ENCODE results near the gene RAB3C.

GRCh38 chr5:58622936-58623871, 40.3 kb downstream of the RAB3C start:
- TF ChIP-seq, protein P1, sequence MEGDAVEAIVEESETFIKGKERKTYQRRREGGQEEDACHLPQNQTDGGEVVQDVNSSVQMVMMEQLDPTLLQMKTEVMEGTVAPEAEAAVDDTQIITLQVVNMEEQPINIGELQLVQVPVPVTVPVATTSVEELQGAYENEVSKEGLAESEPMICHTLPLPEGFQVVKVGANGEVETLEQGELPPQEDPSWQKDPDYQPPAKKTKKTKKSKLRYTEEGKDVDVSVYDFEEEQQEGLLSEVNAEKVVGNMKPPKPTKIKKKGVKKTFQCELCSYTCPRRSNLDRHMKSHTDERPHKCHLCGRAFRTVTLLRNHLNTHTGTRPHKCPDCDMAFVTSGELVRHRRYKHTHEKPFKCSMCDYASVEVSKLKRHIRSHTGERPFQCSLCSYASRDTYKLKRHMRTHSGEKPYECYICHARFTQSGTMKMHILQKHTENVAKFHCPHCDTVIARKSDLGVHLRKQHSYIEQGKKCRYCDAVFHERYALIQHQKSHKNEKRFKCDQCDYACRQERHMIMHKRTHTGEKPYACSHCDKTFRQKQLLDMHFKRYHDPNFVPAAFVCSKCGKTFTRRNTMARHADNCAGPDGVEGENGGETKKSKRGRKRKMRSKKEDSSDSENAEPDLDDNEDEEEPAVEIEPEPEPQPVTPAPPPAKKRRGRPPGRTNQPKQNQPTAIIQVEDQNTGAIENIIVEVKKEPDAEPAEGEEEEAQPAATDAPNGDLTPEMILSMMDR (conservative IDR thresholded peaks at IDR 0.05 in 1 of 2, IDR thresholded peaks at IDR 0.05 in 1 of 2; ENCODE audit: extremely low read depth in 1 of 2, insufficient read depth in 1 of 2, low read depth in 1 of 2, low read length in 2 of 2): no peak
- TF ChIP-seq EZH2 (IDR thresholded peaks at IDR 0.05; ENCODE audit: borderline replicate concordance, low read length): no peak

Data from mammary epithelial cell (primary cell).